ENCODE results near the gene HSPB1.

The HSPB1 gene

GRCh38 chr7:76281706-76282343, 20.6 kb upstream of the HSPB1 start:
- no peak for TF ChIP-seq EZH2phosphoT487 (IDR thresholded peaks at IDR 0.05; ENCODE audit: low read depth)
- TF ChIP-seq, protein P1, sequence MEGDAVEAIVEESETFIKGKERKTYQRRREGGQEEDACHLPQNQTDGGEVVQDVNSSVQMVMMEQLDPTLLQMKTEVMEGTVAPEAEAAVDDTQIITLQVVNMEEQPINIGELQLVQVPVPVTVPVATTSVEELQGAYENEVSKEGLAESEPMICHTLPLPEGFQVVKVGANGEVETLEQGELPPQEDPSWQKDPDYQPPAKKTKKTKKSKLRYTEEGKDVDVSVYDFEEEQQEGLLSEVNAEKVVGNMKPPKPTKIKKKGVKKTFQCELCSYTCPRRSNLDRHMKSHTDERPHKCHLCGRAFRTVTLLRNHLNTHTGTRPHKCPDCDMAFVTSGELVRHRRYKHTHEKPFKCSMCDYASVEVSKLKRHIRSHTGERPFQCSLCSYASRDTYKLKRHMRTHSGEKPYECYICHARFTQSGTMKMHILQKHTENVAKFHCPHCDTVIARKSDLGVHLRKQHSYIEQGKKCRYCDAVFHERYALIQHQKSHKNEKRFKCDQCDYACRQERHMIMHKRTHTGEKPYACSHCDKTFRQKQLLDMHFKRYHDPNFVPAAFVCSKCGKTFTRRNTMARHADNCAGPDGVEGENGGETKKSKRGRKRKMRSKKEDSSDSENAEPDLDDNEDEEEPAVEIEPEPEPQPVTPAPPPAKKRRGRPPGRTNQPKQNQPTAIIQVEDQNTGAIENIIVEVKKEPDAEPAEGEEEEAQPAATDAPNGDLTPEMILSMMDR (IDR thresholded peaks at IDR 0.05; ENCODE audit: low read depth, low read length), result no peak
- H3K4me3 ChIP-seq (ENCODE audit: low read length), result no peak overlapping the region
- H3K27ac ChIP-seq (ENCODE audit: low read length), result no peak overlapping the region
- no peaks in the 10 kb centered on the region for H3K36me3 ChIP-seq (replicated peaks; ENCODE audit: low read depth, low read length)
- no peaks in the 10 kb centered on the region for H3K79me2 ChIP-seq (ENCODE audit: low read length)
- no peak overlapping the region for H3K9ac ChIP-seq (ENCODE audit: low read length)
- H4K20me1 ChIP-seq (ENCODE audit: insufficient read depth, low read length), result no peaks in the 10 kb centered on the region
- no peaks in the 10 kb centered on the region for H3K9me3 ChIP-seq (ENCODE audit: insufficient read depth, low read length)
- no peaks in the 10 kb centered on the region for H3K27me3 ChIP-seq (ENCODE audit: low read depth, low read length)
- no peaks in the 10 kb centered on the region for H3K4me1 ChIP-seq (ENCODE audit: low read length)
- no peak overlapping the region for H2AFZ ChIP-seq (ENCODE audit: low read depth, low read length)
- no peak overlapping the region for H3K4me2 ChIP-seq (ENCODE audit: low read length)

DNA sequence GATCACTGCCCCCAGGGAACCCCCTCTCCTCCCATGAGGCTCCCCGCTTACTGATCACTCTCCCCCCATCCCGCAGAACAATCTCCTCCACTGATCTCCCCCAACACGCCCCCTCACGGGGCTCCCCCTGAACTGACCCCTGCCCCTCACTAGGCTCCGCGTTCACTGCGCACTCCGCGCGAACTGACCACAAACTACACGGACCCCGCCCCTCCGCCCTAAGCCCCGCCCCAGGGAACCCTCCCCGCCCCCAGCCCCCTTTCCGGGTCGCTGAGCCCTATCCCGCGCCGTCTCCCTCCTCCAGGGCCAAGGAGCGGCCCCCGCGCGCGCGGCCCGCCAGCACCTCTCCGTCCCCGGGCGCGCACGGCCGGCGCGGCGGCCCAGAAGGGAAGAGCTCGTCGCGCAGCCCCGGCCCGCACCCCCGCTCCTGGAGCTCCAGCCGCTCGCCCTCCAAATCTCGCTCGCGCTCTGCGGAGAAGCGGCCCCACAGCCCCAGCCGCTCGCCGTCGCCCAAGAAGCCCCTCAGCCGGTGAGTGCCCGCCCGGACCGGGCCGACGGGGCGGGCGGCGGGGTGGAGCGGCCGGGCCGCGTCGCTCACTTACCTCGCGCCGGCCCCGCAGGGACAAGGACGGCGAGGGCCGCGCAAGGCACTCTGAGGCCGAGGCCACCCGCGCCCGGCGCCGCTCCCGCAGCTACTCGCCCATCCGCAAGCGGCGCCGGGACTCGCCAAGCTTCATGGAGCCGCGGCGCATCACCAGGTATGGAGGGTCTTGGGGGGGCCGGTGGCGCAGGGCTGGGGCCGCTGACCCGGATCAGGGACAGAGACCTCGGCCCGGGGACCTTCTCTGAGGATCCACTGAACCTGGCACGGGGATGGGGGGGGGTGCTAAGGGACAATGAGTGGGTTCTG, 19.9 kb upstream of the HSPB1 start:
- no peaks in the 10 kb centered on the region for H3K36me3 ChIP-seq (replicated peaks; ENCODE audit: low read depth, low read length)
- H3K9ac ChIP-seq (ENCODE audit: low read length), result no peak overlapping the region
- TF ChIP-seq EZH2phosphoT487 (IDR thresholded peaks at IDR 0.05; ENCODE audit: low read depth), result no peak
- H4K20me1 ChIP-seq (ENCODE audit: insufficient read depth, low read length), result no peaks in the 10 kb centered on the region
- no peak overlapping the region for H3K4me3 ChIP-seq (ENCODE audit: low read length)
- H3K27ac ChIP-seq (ENCODE audit: low read length), result no peak overlapping the region
- no peaks in the 10 kb centered on the region for H3K9me3 ChIP-seq (ENCODE audit: insufficient read depth, low read length)
- no peaks in the 10 kb centered on the region for H3K4me1 ChIP-seq (ENCODE audit: low read length)
- H2AFZ ChIP-seq (ENCODE audit: low read depth, low read length), result no peak overlapping the region
- H3K79me2 ChIP-seq (ENCODE audit: low read length), result no peaks in the 10 kb centered on the region
- H3K27me3 ChIP-seq (ENCODE audit: low read depth, low read length), result no peaks in the 10 kb centered on the region
- H3K4me2 ChIP-seq (ENCODE audit: low read length), result no peak overlapping the region

DNA sequence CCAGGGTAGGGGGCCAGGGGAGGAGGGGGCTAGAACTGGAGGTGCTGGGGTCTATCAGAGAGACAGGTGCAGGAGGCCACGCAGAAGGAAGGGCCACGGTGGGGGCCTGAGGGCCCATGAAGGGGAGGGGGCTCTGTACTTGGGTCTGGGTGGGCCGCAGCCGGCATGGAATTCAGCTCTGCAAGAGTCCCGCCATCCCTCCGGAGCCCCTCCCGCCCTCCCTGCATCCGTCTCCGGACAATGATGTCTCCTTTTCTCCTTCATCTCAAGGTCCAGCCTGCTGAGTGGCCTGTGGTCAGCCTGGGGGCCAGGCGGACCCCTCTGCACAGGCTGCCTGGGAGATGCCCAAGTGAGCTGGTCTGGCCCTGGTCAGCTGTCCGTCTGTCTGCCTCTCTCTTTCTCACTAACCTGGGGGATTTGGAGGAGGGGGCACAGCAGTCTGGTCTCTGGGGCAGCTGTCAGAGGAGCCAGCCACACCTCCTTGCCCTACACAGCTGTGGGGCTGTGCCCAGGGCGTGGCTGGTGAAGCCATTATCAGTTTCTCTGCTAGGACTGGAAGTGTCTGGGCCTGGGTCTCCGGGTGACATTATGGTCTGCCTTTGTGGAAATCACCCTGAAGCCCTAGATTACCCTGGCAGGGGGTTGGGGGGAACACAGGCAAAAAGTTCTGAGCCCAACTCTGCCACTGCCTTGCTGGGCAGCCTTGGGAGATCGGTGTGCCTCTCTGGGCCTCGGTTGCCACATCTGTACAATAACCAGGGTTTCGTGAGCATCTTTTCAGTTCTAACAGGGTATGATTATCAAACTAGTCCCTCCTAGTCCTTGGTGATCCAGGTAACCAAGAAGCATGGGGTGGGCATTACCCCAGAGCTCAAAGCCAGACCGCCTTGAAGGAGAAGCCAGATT, 19.0 kb upstream of the HSPB1 start:
- H3K27ac ChIP-seq (ENCODE audit: low read length), result no peak overlapping the region
- no peaks in the 10 kb centered on the region for H3K27me3 ChIP-seq (ENCODE audit: low read depth, low read length)
- no peaks in the 10 kb centered on the region for H4K20me1 ChIP-seq (ENCODE audit: insufficient read depth, low read length)
- no peaks in the 10 kb centered on the region for H3K4me1 ChIP-seq (ENCODE audit: low read length)
- H3K36me3 ChIP-seq (replicated peaks; ENCODE audit: low read depth, low read length), result no peaks in the 10 kb centered on the region
- no peaks in the 10 kb centered on the region for H3K9me3 ChIP-seq (ENCODE audit: insufficient read depth, low read length)
- no peak overlapping the region for H2AFZ ChIP-seq (ENCODE audit: low read depth, low read length)
- no peak overlapping the region for H3K9ac ChIP-seq (ENCODE audit: low read length)
- H3K79me2 ChIP-seq (ENCODE audit: low read length), result no peaks in the 10 kb centered on the region
- TF ChIP-seq EZH2phosphoT487 (IDR thresholded peaks at IDR 0.05; ENCODE audit: low read depth), result no peak
- TF ChIP-seq, protein P1 (IDR thresholded peaks at IDR 0.05; ENCODE audit: low read depth, low read length), result no peak
- no peak overlapping the region for H3K4me2 ChIP-seq (ENCODE audit: low read length)
- no peak overlapping the region for H3K4me3 ChIP-seq (ENCODE audit: low read length)

DNA sequence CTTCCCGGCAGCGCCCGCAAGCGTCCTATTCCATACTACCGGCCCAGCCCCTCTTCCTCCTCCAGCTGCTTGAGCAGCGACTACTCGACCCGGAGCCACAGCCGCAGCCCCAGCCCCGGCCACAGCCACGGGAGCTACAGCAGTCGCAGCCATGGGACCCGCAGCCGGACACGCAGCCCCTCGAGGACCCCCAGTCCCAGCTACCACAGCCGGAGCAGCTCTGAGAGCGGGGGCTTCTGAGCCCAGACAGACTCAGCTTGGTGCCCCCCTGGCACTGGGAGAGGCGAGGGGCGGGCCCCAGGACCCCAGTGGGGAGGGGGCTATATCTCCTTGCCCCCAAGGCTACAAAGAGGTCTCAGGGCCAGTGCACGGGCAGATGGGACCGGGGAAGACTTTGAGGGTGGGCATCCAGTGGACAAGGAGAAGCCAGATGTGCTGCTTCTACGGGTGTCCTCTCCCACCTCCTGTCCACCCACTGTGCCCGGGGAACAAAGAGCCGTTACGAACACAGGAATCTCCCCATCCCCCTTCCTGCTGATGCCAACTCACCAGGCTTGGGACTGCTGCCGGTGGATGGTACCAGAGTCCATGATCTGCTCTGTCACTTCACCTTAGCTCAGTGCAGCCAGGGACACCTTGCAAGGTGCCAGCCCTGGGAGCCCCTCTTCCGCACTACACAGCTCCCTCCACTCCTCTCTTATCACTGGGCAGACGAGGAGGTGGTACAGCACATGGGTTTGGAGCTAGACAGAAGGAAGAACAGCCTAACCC, 16.7 kb upstream of the HSPB1 start:
- H3K27ac ChIP-seq (ENCODE audit: low read length), result no peak overlapping the region
- H2AFZ ChIP-seq (ENCODE audit: low read depth, low read length), result no peak overlapping the region
- H3K4me3 ChIP-seq (ENCODE audit: low read length), result no peak overlapping the region
- no peaks in the 10 kb centered on the region for H3K79me2 ChIP-seq (ENCODE audit: low read length)
- H3K4me1 ChIP-seq (ENCODE audit: low read length), result no peaks in the 10 kb centered on the region
- no peaks in the 10 kb centered on the region for H4K20me1 ChIP-seq (ENCODE audit: insufficient read depth, low read length)
- H3K9ac ChIP-seq (ENCODE audit: low read length), result no peak overlapping the region
- no peak for TF ChIP-seq EZH2phosphoT487 (IDR thresholded peaks at IDR 0.05; ENCODE audit: low read depth)
- TF ChIP-seq, protein P1 (IDR thresholded peaks at IDR 0.05; ENCODE audit: low read depth, low read length), result no peak
- H3K4me2 ChIP-seq (ENCODE audit: low read length), result no peak overlapping the region
- no peaks in the 10 kb centered on the region for H3K27me3 ChIP-seq (ENCODE audit: low read depth, low read length)
- no peaks in the 10 kb centered on the region for H3K9me3 ChIP-seq (ENCODE audit: insufficient read depth, low read length)
- no peaks in the 10 kb centered on the region for H3K36me3 ChIP-seq (replicated peaks; ENCODE audit: low read depth, low read length)
